ENCODE results near the gene HS6ST2.

The HS6ST2 gene

DNA sequence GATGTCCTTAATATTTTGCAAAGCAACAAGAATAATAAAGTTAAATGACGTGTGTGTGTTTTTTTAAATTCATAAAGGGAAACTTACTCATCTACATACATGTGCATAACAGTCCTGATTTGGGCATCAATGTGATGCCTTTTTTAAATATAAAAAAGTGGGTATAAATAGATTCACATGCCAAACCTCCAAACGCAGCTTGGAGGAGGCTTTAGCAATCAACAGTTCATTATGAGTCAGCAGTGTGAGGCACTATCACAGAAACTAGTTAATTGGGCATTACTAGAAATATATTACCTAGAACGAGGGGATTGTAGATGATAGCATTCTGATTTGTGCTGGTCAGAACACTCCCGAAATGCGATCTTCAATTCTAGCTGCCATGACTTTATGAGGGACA is 115.1 kb downstream of the HS6ST2 start:
- no peak for DNase-seq (ENCODE audit: low read depth)

DNA sequence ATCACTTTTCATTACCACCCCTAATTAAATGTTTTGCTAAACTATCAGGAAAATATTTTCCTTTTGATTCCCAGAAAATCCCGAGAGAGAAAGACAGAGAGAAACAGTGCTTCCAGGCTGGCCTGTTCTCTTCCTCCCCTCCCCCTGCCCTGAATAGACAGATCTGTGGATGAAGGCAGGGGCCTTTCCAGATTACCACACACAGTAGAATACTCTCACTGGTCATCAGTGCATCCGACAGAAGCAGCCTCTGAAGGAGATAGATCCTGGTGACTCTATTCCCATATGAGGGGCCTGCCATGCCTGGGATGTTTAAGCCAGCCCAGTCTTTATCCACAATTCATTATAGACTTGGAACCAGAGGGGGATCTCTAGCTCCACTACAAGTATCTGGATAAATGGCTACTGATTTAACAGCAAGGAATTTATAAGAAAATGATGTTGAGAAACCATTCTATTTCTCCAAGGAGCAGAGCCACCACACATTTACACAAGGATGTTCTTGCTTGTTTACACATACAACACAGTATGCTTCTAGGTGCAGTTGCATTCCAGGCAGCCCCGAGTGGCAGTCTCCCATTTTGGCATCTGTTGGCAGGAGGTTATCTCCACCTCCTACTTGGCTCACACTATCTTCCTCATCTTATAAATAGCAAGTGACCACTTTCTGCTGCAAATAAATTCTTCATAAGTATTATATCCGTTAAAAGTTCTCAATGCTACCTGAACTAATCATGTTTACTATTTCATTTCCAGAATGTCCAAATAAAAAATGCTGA is 115.8 kb downstream of the HS6ST2 start:
- DNase-seq (ENCODE audit: low read depth) = no peak

DNA sequence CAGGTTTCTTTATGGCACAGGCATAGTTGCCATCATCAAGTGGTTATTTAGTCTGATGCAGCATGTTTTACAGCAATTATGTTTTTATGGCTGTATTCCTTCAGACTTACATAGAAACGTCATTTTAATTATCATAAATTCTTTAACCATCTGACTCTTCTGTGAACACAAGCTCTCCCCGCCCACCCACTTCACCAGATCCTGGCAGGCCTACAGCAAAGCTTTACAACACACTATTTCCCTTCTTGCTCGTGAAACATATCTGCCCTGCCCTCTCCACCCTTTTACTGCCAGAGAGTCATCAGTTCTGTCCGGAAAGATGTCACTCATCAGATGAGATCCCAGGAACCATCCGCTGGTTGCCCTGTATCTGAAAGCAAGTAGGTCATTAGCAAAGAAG is 120.5 kb downstream of the HS6ST2 start:
- no peak for DNase-seq (ENCODE audit: low read depth)

DNA sequence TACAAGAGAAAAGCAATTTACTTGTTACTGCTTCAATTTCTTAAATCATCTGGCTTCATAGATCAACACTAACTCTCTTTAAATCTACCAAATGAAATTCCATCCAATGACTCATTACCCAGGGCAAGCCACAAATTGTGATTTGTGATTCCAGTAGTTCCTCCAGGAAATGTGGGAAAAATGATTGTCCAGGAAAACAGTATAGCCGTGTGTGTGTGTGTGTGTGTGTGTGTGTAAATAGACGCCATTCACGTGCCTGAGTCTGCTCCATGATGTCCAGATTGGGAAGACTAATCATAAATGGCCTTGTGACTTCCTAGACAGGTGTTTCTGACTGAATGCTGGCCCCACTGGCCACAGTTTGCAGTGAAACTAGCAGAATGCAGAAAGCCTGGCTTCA is 121.3 kb downstream of the HS6ST2 start:
- no peak for DNase-seq (ENCODE audit: low read depth)

DNA sequence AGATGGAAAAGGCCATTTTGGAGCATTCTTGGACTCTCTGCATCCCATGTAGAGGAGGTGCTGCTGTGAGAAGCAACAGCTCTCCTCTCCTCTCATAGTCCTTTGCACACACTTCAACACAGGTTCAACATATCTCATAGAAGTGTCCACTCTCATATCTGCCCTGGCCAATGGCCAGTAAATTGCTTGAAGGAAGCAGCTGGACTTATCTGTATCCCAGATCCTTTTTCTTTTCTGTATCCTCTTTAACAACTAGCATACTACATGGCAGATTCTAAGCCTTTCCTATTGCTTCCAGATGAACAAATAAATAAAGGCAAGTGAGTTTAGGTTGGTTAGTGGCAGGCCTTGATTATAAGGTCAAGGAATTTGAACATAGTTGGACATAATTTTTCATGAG is 122.0 kb downstream of the HS6ST2 start:
- no peak for DNase-seq (ENCODE audit: low read depth)

GRCh38 chrX:132834741-132835140 is 123.7 kb downstream of the HS6ST2 start:
- DNase-seq (ENCODE audit: low read depth) = no peak

GRCh38 chrX:132834109-132834508 is 124.3 kb downstream of the HS6ST2 start:
- DNase-seq (ENCODE audit: low read depth) = no peak

GRCh38 chrX:132833373-132833772 is 125.1 kb downstream of the HS6ST2 start:
- no peak for DNase-seq (ENCODE audit: low read depth)

- DNase-seq (ENCODE audit: low read depth) = no peak
Measured at GRCh38 chrX:132831336-132831973, 127.0 kb downstream of the HS6ST2 start.

GRCh38 chrX:132822634-132823012 is 135.8 kb downstream of the HS6ST2 start:
- no peak for DNase-seq (ENCODE audit: low read depth)

DNA sequence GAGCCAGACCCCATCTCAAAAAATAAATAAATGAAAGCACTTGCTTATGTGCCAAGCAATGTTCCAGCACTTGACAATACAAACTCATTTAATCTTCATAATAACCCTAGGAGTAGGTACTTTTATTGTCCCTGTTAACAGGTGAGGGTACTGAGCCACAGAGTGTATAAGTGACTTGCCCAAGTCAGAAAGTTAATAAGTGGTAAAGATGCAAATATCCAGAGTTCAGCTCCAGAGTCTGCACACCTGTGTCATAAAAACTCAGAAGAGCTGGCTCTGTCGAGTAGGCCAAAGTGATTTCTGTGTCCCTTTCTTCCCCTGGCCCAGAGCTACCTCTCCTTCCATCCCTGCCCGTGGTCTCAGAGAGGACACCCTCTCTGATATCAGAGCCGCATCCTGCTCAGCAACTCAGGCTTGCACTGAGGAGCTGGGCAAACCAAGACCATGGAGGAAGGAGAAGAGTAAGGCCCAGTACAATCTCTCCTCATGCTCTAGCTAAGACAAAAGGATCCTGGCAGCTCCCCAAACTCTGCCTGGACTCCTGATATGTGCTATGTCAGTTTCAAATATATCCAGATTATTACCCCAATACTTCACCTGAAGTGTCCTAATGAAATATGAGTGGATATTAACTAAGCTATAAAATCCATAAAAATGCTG is 136.3 kb downstream of the HS6ST2 start:
- no peak for DNase-seq (ENCODE audit: low read depth)

DNA sequence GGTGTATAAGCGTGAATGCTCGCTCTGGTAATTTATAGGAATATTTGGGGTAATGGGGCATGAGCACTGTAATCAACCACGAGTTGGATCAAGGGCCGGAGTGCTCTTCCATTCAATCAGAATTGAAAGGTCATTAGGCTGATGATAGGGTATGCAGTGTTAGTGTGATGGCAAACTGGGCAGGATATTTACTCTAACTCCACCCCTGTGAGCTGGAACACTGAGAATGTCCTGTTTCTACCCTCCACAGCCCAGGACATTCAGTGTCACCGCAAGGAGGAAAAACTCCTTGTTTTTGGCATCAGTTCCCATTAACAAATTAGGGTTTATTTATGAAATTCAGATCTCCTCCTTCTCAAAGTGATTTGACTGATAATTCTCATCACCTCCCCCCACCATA is 137.8 kb downstream of the HS6ST2 start:
- DNase-seq (ENCODE audit: low read depth) = no peak

- no peak for DNase-seq (ENCODE audit: low read depth)
Measured at GRCh38 chrX:132819711-132820264, 138.6 kb downstream of the HS6ST2 start.

DNA sequence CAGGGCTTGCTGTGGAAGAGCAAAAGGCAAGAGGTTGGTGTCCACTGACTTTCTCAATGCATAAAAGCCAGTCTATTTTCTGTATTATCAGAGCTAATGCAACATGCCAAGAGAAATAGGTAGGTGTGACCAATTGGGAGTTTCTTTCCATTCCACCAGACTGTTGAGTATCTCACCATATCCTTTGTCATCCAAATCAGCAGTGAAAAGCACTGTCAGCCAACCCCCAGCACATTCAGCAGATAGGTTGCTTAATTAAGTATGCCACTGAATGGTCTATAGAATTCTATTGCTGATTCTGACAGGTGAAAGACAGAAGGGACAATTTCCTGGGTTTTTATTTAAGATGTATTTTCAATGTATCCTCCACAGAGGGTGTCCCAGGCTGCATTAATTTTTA is 139.8 kb downstream of the HS6ST2 start:
- DNase-seq (ENCODE audit: low read depth) = no peak

GRCh38 chrX:132815643-132816042 is 142.8 kb downstream of the HS6ST2 start:
- no peak for DNase-seq (ENCODE audit: low read depth)

DNA sequence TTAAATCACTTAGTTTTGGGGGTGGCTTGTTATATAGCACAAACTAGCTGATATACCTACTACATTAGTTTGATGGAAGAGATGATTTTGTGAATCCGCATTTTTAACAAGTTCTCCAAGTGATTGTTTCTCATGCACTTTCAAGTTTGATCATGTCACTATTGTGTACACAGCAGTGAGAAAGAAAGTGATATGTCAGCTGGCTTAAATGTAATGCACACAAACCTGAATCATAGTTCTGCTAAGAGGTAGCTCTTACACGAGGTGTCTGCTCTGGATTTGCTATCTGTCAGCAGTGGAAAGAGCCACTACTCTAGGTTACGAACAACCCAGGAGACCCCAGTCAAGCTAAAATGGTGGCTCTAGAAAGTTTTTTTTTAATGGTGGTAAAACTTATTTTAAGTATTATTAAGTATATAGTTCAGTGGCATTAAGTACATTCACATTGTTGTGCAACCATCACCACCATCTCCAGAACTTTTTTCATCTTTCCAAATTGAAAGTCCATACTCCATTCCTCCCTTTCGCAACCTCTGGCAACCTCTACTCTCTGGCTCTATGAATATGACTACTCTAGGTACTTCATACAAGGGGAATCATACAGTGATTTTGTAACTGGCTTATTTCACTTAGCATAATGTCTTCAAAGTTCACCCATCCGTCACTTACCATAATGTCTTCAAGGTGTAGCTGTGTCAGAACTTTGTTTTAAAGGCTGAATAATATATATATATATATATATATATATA is 147.3 kb downstream of the HS6ST2 start:
- no peak for DNase-seq (ENCODE audit: low read depth)

GRCh38 chrX:132810488-132810887 is 147.9 kb downstream of the HS6ST2 start:
- no peak for DNase-seq (ENCODE audit: low read depth)

- DNase-seq (ENCODE audit: low read depth) = no peak
Measured at GRCh38 chrX:132809581-132809980, 148.8 kb downstream of the HS6ST2 start.

DNA sequence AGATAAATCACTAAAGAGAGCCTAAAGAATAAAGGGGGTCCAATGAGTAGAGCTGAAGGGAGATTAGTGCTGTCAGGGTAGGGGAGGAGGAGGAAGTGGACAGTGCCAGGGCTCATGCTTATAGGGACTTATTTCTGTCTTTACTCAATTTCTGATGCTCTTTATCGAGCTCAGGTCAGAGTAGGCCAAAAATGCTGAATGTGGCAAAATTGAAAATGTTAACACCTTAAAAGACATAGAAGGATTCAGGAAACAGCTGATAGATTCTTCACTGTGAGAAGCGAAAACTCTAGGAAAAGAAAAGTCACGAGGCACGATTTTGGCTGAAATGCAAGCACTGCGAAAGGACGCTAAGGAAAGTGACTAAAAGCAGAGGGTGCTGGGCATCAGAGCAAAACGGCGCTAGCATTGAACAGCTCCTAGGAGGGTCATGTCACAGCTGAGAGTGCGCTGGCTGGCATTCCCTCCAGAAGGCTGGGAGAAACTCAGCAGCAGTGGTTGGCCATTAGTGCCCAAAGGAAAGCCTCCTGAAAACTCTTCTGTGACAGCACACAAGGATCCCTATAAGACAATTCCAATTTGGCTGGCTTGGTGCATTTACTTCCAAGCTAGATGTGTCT is 150.9 kb downstream of the HS6ST2 start:
- no peak for DNase-seq (ENCODE audit: low read depth)

GRCh38 chrX:132802033-132802432 is 156.4 kb downstream of the HS6ST2 start:
- no peak for DNase-seq (ENCODE audit: low read depth)

- DNase-seq (ENCODE audit: low read depth) = no peak
Measured at GRCh38 chrX:132795181-132795580, 163.2 kb downstream of the HS6ST2 start.

GRCh38 chrX:132791714-132792113 is 166.7 kb downstream of the HS6ST2 start:
- DNase-seq (ENCODE audit: low read depth) = no peak
